GM04503 (cell line): Measurements from ENCODE around the gene FRMD4A.
"Not testable (repeated sequence)": the region's sequence is repeated elsewhere in the genome, so short reads cannot be mapped to it uniquely, and the experiment has no call there.

Experiments
- DNase-seq: peaks from one replicate; pipeline ENCODE4 v3.0.0-alpha.2; 2012; ENCODE audit warnings: low read depth

The FRMD4A gene

GRCh38 chr10:14052931-14053330, 277.8 kb downstream of the FRMD4A start:
- no peak for DNase-seq

- no peak for DNase-seq
Observed at GRCh38 chr10:14050598-14050997, 280.1 kb downstream of the FRMD4A start.

- no peak for DNase-seq
Observed at GRCh38 chr10:14048930-14049613, 281.7 kb downstream of the FRMD4A start.

- no peak for DNase-seq
Observed at GRCh38 chr10:14047431-14047830, 283.3 kb downstream of the FRMD4A start.

GRCh38 chr10:14042051-14042450, 288.7 kb downstream of the FRMD4A start:
- DNase-seq, result not testable (repeated sequence)

GRCh38 chr10:14040787-14041631, 289.7 kb downstream of the FRMD4A start:
- no peak for DNase-seq

- peak; percentile 90 for DNase-seq
Observed at GRCh38 chr10:14039968-14040668, 290.6 kb downstream of the FRMD4A start.

- no peak for DNase-seq
Observed at GRCh38 chr10:14036233-14036632, 294.5 kb downstream of the FRMD4A start.

- no peak for DNase-seq
Observed at GRCh38 chr10:14035506-14035905, 295.2 kb downstream of the FRMD4A start.

GRCh38 chr10:14032406-14032998, 298.2 kb downstream of the FRMD4A start:
- DNase-seq, result no peak

GRCh38 chr10:14026325-14026724, 304.4 kb downstream of the FRMD4A start:
- DNase-seq, result no peak

GRCh38 chr10:14025283-14026189, 305.2 kb downstream of the FRMD4A start:
- no peak for DNase-seq

GRCh38 chr10:14024329-14025202, 306.2 kb downstream of the FRMD4A start:
- no peak for DNase-seq

- DNase-seq, result no peak
Observed at GRCh38 chr10:14023673-14024328, 306.9 kb downstream of the FRMD4A start.

GRCh38 chr10:14022954-14023672, 307.6 kb downstream of the FRMD4A start:
- no peak for DNase-seq

GRCh38 chr10:14022052-14022451, 308.7 kb downstream of the FRMD4A start:
- DNase-seq, result no peak

GRCh38 chr10:14020037-14020664, 310.6 kb downstream of the FRMD4A start:
- no peak for DNase-seq

- DNase-seq, result no peak
Observed at GRCh38 chr10:14017467-14017866, 313.3 kb downstream of the FRMD4A start.

- DNase-seq, result no peak
Observed at GRCh38 chr10:14016931-14017333, 313.8 kb downstream of the FRMD4A start.
